Lower leg skin (tissue), 3 donors: ENCODE data around the gene GCLC.

Source experiments
- POLR2A ChIP-seq, 2 donors: fragments of 450-650 bp; IDR thresholded peaks; one replicate each; pipeline ENCODE4 v1.6.1; 2016 to 2017; ENCODE audit warnings: antibody characterized with exemption in 2 of 2, mild to moderate bottlenecking in 1 of 2, moderate library complexity in 1 of 2
- TF ChIP-seq, protein P1 (sequence below), 3 donors: fragments of 450-650 bp; IDR thresholded peaks; one replicate each; pipeline ENCODE4 v1.5.1; 2016; ENCODE audit warnings: antibody characterized with exemption in 3 of 3, mild to moderate bottlenecking in 3 of 3, moderate library complexity in 2 of 3

DNA sequence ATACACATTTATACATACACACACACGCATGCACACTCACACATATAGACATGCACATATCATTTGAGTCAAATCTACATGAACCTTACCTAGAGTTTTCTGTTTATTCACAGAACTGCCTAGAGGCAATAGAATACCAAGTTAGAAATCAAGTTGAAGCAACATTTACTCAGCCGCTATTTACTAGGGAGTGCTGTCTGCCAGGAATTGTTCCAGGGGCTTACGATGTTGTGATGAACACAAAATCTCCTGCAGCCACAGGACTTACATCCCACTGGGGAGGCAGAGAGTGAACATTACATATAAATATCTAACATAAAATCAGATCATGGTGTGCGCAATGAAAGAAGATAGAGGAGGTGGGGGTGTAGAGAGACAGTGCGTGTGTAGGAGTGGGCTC, 80.4 kb downstream of the GCLC start:
- TF ChIP-seq POLR2A (IDR thresholded peaks at IDR 0.05) = no peak
- TF ChIP-seq, protein P1, sequence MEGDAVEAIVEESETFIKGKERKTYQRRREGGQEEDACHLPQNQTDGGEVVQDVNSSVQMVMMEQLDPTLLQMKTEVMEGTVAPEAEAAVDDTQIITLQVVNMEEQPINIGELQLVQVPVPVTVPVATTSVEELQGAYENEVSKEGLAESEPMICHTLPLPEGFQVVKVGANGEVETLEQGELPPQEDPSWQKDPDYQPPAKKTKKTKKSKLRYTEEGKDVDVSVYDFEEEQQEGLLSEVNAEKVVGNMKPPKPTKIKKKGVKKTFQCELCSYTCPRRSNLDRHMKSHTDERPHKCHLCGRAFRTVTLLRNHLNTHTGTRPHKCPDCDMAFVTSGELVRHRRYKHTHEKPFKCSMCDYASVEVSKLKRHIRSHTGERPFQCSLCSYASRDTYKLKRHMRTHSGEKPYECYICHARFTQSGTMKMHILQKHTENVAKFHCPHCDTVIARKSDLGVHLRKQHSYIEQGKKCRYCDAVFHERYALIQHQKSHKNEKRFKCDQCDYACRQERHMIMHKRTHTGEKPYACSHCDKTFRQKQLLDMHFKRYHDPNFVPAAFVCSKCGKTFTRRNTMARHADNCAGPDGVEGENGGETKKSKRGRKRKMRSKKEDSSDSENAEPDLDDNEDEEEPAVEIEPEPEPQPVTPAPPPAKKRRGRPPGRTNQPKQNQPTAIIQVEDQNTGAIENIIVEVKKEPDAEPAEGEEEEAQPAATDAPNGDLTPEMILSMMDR (IDR thresholded peaks at IDR 0.05) = no peak
